ENCODE measurements around the gene ZNF488. TPM values are rescaled to one million over a fixed set of nuclear protein-coding genes. Genes with fewer than 3 reads are reported as not detected.

The ZNF488 gene
- total RNA-seq, 4 donors from 2014 or later = 0.21 TPM; not detected in 2

GRCh38 chr10:47366731-47367460 lies 17.2 kb downstream of the ZNF488 start:
- Histone ChIP-seq H3K27ac (no peak overlapping the region), H3K4me1 (no peaks in the 10 kb centered on the region), H3K4me3 (no peak overlapping the region), H3K9me3 (no peaks in the 10 kb centered on the region), H3K27me3 (no peaks in the 10 kb centered on the region), H3K36me3 (no peaks in the 10 kb centered on the region)
- intact Hi-C loops (cut with DNase I; ENCODE audit: low total_unique reads) = no loop called here
- DNase-seq = no peak
- no peak for TF ChIP-seq POLR2A (IDR thresholded peaks at IDR 0.05)
- TF ChIP-seq CTCF (IDR thresholded peaks at IDR 0.05) = no peak

GRCh38 chr10:47366181-47366631 lies 17.9 kb downstream of the ZNF488 start:
- no peaks in the 10 kb centered on the region for H3K27me3 ChIP-seq
- intact Hi-C loops (cut with DNase I; ENCODE audit: low total_unique reads) = no loop called here
- TF ChIP-seq CTCF (IDR thresholded peaks at IDR 0.05) (no peak), POLR2A (IDR thresholded peaks at IDR 0.05) (no peak)
- H3K4me1 ChIP-seq = no peaks in the 10 kb centered on the region
- H3K9me3 ChIP-seq = no peaks in the 10 kb centered on the region
- no peak for DNase-seq
- H3K4me3 ChIP-seq = no peak overlapping the region
- H3K36me3 ChIP-seq = no peaks in the 10 kb centered on the region
- no peak overlapping the region for H3K27ac ChIP-seq

GRCh38 chr10:47365431-47366180 lies 18.5 kb downstream of the ZNF488 start:
- Histone ChIP-seq H3K4me1 (no peaks in the 10 kb centered on the region), H3K9me3 (no peaks in the 10 kb centered on the region), H3K36me3 (no peaks in the 10 kb centered on the region), H3K27ac (no peak overlapping the region), H3K27me3 (no peaks in the 10 kb centered on the region), H3K4me3 (no peak overlapping the region)
- TF ChIP-seq CTCF (IDR thresholded peaks at IDR 0.05) = no peak
- TF ChIP-seq POLR2A (IDR thresholded peaks at IDR 0.05) = no peak
- intact Hi-C loops (cut with DNase I; ENCODE audit: low total_unique reads) = no loop called here
- no peak for DNase-seq

GRCh38 chr10:47364911-47365310 lies 19.2 kb downstream of the ZNF488 start:
- Histone ChIP-seq H3K27ac (no peak overlapping the region), H3K4me1 (no peaks in the 10 kb centered on the region), H3K4me3 (no peak overlapping the region), H3K36me3 (no peaks in the 10 kb centered on the region), H3K27me3 (no peaks in the 10 kb centered on the region), H3K9me3 (no peaks in the 10 kb centered on the region)
- intact Hi-C loops (cut with DNase I; ENCODE audit: low total_unique reads) = no loop called here
- DNase-seq = no peak
- TF ChIP-seq POLR2A (IDR thresholded peaks at IDR 0.05) = no peak
- TF ChIP-seq CTCF (IDR thresholded peaks at IDR 0.05) = no peak

GRCh38 chr10:47364366-47364765 lies 19.7 kb downstream of the ZNF488 start:
- DNase-seq = no peak
- TF ChIP-seq POLR2A (IDR thresholded peaks at IDR 0.05) (no peak), CTCF (IDR thresholded peaks at IDR 0.05) (no peak)
- Histone ChIP-seq H3K27me3 (no peaks in the 10 kb centered on the region), H3K9me3 (no peaks in the 10 kb centered on the region), H3K4me3 (no peak overlapping the region), H3K4me1 (no peaks in the 10 kb centered on the region), H3K27ac (no peak overlapping the region), H3K36me3 (no peaks in the 10 kb centered on the region)
- intact Hi-C loops (cut with DNase I; ENCODE audit: low total_unique reads) = no loop called here
